Measurements from ENCODE around the gene CITED4.
"Not testable (repeated sequence)": the region's sequence is repeated elsewhere in the genome, so short reads cannot be mapped to it uniquely, and the experiment has no call there.

The CITED4 gene

DNA sequence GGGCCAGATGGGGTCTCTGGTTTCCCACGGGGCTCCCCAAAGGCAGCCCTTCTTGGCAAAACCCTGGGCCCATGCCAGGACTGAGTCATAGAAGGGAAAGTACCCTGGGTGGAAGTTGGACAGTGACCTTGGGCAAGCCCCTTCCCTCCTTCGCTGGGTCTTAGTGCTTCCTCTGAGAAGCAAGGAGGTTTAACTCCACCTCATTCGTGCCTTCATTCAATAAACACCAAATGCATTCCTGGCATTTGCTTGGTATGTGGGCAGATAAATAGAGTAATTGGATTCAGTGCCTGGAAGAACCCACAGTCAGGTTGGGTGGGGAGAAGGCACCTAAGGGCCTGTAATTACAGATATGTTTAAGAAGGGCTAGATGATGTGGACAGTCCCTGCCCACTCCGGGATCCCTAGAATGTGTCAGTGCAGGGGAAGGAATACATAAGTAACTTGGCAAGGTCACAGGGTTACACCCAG, 36.3 kb upstream of the CITED4 start:
- H3K4me3 ChIP-seq (ENCODE audit: low read depth, low read length) = no peak overlapping the region
- H3K27ac ChIP-seq = peak overlapping the region; percentile 29
- no peaks in the 10 kb centered on the region for H3K27me3 ChIP-seq (replicated peaks)
- TF ChIP-seq, protein P1, sequence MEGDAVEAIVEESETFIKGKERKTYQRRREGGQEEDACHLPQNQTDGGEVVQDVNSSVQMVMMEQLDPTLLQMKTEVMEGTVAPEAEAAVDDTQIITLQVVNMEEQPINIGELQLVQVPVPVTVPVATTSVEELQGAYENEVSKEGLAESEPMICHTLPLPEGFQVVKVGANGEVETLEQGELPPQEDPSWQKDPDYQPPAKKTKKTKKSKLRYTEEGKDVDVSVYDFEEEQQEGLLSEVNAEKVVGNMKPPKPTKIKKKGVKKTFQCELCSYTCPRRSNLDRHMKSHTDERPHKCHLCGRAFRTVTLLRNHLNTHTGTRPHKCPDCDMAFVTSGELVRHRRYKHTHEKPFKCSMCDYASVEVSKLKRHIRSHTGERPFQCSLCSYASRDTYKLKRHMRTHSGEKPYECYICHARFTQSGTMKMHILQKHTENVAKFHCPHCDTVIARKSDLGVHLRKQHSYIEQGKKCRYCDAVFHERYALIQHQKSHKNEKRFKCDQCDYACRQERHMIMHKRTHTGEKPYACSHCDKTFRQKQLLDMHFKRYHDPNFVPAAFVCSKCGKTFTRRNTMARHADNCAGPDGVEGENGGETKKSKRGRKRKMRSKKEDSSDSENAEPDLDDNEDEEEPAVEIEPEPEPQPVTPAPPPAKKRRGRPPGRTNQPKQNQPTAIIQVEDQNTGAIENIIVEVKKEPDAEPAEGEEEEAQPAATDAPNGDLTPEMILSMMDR (IDR thresholded peaks at IDR 0.05; ENCODE audit: low read depth, low read length, missing control alignments) = no peak
- in situ Hi-C loops (cut with HindIII; ENCODE audit: low pct_ligation_motif_present, low sequenced_read_pairs) = no loop called here
- peak; percentile 34 for DNase-seq
- no peaks in the 10 kb centered on the region for H3K36me3 ChIP-seq (replicated peaks)

DNA sequence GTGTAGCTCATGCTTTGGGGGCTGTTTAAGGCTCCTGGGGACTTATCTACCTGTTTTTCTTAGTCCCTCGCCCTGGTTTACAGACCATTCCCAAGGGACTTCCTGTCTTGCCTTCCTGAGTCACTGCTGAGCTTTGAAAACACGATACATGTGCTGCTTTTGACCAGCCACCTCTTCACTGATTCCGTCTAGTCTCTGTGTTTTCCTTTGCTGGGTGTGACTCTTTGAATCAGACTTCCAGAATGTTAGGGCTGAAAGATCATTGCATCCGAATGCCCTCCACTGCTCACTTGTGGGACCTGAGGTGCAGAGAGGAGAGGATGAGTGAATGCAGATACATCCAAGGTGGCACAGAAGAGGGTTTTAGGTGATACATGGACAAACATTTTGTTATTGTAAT, 35.4 kb upstream of the CITED4 start:
- Histone ChIP-seq H3K27ac (peak overlapping the region; percentile 29), H3K36me3 (replicated peaks) (no peaks in the 10 kb centered on the region), H3K4me3 (ENCODE audit: low read depth, low read length) (no peak overlapping the region), H3K27me3 (replicated peaks) (no peaks in the 10 kb centered on the region)
- TF ChIP-seq, protein P1 (IDR thresholded peaks at IDR 0.05; ENCODE audit: low read depth, low read length, missing control alignments) = no peak
- in situ Hi-C loops (cut with HindIII; ENCODE audit: low pct_ligation_motif_present, low sequenced_read_pairs) = no loop called here
- peak; percentile 77 for DNase-seq

DNA sequence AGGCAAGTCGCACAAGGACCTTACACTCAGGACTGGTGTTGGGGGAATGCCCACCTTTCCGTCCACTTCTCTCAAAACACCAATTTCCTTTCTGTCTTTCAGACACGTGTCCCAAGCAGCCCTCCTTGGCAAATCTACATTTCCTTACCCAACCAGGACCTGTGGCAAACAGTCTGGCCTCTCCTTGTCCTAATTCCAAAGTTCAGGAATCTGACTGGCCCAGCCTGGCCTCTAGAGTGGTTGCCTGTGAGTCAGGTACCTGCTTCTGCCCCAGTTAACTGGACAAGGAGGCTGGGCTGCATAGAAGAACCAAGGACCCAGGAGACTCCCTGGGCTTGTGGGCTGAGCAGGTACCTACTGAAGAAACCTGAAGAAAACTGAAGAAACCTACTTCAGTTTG, 34.3 kb upstream of the CITED4 start:
- Histone ChIP-seq H3K27me3 (replicated peaks) (no peaks in the 10 kb centered on the region), H3K27ac (no peak overlapping the region), H3K4me3 (ENCODE audit: low read depth, low read length) (no peak overlapping the region), H3K36me3 (replicated peaks) (no peaks in the 10 kb centered on the region)
- TF ChIP-seq, protein P1 (IDR thresholded peaks at IDR 0.05; ENCODE audit: low read depth, low read length, missing control alignments) = no peak
- in situ Hi-C loops (cut with HindIII; ENCODE audit: low pct_ligation_motif_present, low sequenced_read_pairs) = no loop called here
- DNase-seq = no peak

- no peak overlapping the region for H3K27ac ChIP-seq
- no peaks in the 10 kb centered on the region for H3K27me3 ChIP-seq (replicated peaks)
- in situ Hi-C loops (cut with HindIII; ENCODE audit: low pct_ligation_motif_present, low sequenced_read_pairs) = no loop called here
- TF ChIP-seq, protein P1 (IDR thresholded peaks at IDR 0.05; ENCODE audit: low read depth, low read length, missing control alignments) = no peak
- DNase-seq = no peak
- no peaks in the 10 kb centered on the region for H3K36me3 ChIP-seq (replicated peaks)
- no peak overlapping the region for H3K4me3 ChIP-seq (ENCODE audit: low read depth, low read length)
Measured at GRCh38 chr1:40895601-40896000, 33.4 kb upstream of the CITED4 start.

DNA sequence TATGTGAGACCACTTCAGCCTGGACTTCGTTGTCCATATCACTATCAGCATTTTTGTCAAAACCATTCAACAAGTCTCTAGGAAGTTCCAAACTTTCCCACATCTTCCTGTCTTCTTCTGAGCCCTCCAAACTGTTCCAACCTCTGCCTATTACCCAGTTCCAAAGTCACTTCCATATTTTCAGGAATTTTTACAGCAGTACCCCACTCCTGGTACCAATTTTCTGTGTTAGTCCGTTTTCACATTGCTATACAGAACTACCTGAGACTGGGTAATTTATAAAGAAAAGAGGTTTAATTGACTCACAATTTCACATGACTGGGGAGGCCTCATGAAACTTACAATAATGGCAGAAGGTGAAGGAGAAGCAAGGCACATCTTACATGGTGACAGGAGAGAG, 32.7 kb upstream of the CITED4 start:
- DNase-seq; in situ Hi-C loops (cut with HindIII; ENCODE audit: low pct_ligation_motif_present, low sequenced_read_pairs); H3K4me3 ChIP-seq (ENCODE audit: low read depth, low read length); H3K27ac ChIP-seq; H3K36me3 ChIP-seq (replicated peaks); H3K27me3 ChIP-seq (replicated peaks): not testable (repeated sequence)

DNA sequence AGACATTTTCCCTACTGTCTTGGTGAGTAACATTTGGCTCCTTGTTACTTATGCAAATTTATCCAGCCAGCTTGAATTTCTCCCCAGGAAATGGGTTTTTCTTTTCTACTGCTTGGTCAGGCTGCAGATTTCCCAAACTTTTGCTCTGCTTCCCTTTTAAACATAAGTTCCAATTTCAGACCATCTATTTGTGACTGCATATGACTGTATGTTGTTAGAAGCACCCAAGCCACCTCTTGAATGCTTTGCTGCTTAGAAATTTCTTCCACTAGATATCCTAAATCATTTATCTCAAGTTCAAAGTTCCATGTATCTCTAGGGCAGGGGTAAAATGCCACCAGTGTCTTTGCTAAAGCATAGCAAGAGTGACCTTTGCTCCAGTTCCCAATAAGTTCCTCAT, 32.3 kb upstream of the CITED4 start:
- H3K36me3 ChIP-seq (replicated peaks) = no peaks in the 10 kb centered on the region
- TF ChIP-seq, protein P1 (IDR thresholded peaks at IDR 0.05; ENCODE audit: low read depth, low read length, missing control alignments) = no peak
- DNase-seq = no peak
- no peaks in the 10 kb centered on the region for H3K27me3 ChIP-seq (replicated peaks)
- in situ Hi-C loops (cut with HindIII; ENCODE audit: low pct_ligation_motif_present, low sequenced_read_pairs) = no loop called here
- H3K4me3 ChIP-seq (ENCODE audit: low read depth, low read length) = no peak overlapping the region
- H3K27ac ChIP-seq = no peak overlapping the region
